HG02852 (cell line): ENCODE results near the gene TRMT1.

Source experiments
- ATAC-seq: cut with Tn5 transposase; IDR thresholded peaks from one replicate; pipeline ENCODE4 v1.9.1; 2021; ENCODE audit warnings: mild to moderate bottlenecking, moderate library complexity; ENCODE audit not compliant: unreplicated experiment

TRMT1 gene

GRCh38 chr19:13103581-13104359 lies 12.8 kb downstream of the TRMT1 start:
- no peak for ATAC-seq

DNA sequence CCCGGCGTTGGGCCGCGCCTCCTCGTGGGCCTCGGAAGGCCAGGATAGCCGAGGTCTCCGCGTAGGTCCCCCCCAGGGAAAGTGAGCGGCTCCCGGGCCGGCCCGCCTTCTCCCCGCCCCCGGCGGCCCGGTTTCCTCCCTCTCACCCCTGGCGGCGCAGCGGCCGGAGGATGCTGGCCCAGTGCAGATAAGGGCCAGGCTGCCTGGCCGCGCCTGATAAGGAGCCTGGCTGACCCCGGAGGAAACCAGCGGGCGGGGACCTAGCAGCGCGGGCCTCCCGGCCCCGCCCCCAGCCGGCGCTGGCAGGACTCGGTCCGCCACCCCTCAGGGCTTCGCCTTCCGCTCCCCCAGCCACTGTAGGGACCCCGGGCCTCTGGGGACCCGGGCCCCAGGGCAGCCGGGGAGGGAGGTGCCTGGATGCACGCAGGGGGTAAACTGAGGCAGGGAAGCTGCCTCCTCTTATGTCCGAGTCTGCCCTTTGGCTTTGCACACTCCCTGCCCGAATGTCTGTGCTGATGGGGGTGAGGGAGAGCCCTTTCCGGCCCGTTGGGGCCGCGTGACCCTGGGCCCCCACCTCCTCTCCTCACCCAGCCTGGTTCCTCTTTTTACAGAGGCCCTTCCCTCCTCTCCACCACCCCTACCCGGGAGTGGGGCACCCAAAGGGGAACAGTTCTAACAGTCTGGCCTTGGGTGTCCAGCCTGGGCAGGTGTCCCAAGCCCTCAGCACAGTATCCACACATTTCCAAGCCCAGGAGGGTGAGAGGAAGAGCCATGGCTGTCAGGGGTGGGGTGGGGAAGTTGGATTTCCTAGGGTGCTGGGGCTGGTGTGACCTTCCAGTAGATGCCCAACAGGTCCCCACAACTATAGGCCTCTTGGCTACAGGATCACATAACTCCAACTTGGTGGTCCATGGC lies 13.6 kb downstream of the TRMT1 start, which contains the start of gene LYL1:
Gene LYL1, minus strand, starts transcription at position 193 of the 915 bp plus-strand sequence. CDS start 1,687 bp downstream, outside the sequence.
- ATAC-seq, result peak; percentile 34

DNA sequence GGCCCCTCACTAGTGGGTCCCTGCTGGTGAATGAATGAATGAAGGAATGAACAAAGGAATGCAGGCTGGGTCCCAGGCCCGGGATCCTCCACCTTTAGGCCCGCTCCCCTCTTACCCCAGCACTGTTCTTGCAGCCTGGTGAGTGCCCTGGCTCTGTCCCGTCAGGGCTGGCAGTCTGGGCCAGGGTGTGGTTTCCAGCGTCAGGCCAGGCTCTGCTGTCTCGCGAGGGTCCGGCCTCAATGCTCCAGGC lies 14.2 kb downstream of the TRMT1 start:
- no peak for ATAC-seq

- ATAC-seq, result no peak
Measured at GRCh38 chr19:13101590-13102415, 14.7 kb downstream of the TRMT1 start.

DNA sequence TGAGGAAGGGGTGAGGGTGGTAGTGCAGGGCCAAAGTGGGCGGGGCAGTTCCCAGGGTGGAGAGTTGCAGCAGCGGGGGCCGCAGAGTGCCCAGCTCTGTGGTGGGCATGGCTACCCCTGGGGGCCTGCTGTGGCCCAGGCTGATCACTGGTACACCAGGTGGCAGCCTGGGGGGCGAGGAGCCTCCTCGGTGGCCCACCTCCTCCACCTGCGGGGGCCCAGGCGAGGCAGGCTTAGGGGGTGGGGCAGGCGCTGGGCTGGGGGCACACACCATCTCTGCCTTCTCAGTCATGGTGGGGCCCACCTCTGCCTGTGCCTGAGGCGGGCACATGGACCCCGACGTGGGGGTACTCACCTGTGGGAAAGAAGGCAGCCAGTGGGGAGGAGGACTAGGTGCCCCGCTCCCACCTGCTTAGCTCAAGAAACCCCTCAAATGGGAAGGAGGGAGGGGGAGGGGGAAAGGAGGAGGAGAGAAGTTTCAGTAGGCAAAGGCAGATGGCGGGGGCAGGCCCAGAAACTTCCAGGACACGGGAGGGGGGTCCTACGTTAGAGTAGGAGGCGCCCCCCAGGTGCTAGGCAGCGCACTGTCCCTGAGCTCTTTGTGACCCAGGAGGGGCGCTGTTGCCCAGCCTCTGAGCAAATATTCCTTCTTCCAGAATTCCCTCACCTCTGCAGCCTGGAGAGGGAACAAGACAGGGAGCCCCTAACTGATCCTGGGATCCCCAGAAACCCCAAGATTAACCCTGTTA lies 15.5 kb downstream of the TRMT1 start:
- ATAC-seq, result no peak

DNA sequence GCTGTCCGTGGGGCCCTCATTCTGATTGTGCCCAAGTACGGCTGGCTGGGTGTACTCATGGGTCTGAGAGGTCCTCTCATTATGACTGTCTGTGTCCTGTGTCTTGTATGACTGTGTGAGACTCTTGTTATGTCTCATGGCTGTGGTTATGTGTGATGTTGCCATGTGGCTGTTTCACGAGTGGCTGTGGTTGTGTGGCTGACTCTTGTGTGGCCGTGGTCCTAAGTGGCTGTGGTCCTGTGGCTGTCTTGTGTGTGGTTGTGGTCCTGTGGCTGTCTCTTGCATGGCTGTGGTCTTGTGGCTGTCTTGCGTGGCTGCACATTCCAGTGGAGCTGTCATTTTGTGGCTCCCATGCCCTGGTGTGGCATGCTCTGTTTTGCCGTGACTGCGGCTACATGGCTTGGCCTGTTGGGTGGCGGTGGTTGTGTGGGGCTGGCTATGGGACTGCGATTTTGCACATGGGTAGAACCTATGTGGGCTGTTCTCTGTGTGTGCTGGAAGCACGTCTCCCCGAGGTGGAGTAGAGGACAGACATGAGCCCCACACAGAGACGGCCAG lies 16.4 kb downstream of the TRMT1 start:
- ATAC-seq, result no peak

DNA sequence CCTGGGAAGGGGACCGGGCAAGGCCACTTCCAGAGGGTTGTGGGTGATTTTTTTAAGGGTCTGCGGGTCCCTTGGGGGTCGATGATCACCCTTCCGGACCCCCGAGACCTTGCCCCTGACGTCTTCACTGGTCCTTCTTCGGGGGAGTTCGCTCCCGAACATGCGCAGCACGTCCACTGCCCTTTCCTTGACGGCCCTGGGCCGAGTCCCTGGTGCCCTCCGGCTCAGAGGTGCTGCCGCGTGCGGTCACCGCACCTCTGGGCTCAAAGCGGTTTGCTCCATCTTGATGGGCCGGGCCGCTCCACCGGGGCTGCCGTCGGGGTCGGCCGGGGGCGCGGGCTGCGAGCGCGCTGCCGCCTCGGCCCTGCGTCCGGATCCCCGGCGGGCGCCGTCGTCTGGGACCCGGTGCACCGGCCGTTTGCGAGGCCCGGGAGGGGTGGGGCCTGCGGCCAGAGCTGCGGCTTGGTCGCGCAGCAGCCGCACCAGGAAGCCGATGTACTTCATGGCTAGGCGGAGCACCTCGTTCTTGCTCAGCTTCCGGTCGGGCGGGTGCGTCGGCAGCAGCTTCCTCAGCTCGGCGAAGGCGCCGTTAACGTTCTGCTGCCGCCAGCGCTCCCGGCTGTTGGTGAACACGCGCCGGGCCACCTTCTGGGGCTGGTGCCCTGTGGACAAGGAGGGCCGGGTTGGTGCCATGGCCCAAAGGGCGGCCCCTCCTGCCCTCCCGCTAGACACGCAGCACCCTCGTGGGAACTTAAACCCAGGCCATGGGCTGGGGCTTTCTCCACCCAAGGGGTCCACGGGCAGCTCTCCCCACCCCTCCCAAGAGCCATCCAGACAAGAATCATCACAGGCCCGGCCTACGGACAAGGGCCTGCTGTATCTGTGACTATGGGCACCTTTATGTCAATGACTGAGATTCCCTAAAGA lies 17.2 kb downstream of the TRMT1 start:
- ATAC-seq, result no peak

DNA sequence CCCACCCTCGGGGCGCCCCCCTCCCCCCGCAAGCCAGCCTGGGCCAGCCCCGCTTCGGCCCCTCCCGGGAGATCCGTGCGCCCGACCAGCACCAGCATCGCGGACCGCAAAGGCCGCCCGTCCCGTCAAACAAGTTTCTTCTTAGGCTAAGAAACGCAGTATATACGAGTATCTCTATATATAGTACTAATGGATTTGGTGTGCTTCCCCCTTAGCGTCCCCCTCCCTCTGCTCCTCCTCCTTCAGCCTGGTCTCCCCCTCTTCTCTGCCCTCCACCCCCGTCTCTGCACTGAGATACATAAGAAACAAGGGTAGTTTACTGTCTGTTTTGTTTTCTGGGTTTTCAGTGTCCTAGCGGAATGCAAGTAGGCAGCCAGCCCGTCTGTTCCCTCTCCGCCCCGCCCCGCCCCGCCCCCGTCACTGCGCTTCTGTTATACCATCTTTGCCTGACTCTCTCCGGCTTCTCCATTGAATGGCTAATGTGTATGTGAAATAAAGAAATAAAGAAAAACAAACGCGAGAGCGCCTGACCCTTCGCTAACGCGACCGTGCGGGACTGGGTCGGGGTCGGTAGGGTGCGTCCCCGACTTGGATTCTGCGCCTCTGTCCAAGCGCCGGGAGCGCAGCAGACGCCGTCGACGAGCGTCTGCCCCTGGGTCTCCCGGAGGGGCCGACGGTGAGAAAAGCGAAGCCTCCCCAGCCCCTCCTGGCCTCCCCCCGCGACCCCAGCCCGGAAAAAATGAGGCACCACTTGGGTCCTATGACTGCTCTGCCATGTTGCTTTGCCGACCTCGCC lies 18.1 kb downstream of the TRMT1 start:
- no peak for ATAC-seq

- no peak for ATAC-seq
Measured at GRCh38 chr19:13097463-13098258, 18.9 kb downstream of the TRMT1 start.

DNA sequence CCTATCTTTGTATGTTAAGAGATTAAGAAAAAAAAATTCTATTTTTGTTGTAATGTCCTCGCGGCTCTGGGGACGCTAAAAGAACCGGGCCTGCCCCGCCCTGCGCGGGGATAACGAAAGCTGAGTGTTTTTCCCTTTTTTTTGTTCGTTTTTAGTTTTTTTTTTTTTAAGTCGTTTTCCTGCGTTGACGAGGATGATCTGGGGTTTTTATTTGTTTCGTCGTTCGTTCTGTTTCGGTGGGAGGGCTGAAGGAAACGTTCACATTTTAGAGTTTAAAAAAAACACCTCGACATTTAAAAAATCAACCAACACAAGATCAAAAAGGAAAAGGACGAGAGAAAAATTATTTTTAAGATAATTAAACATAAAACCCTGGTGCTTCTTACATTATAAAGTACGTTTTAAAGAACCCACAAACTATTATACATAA lies 19.5 kb downstream of the TRMT1 start:
- ATAC-seq, result no peak

- no peak for ATAC-seq
Measured at GRCh38 chr19:13095934-13096927, 20.3 kb downstream of the TRMT1 start.

- no peak for ATAC-seq
Measured at GRCh38 chr19:13095393-13095784, 21.2 kb downstream of the TRMT1 start.

GRCh38 chr19:13094771-13095392 lies 21.7 kb downstream of the TRMT1 start:
- no peak for ATAC-seq

- ATAC-seq, result no peak
Measured at GRCh38 chr19:13094106-13094504, 22.4 kb downstream of the TRMT1 start.

DNA sequence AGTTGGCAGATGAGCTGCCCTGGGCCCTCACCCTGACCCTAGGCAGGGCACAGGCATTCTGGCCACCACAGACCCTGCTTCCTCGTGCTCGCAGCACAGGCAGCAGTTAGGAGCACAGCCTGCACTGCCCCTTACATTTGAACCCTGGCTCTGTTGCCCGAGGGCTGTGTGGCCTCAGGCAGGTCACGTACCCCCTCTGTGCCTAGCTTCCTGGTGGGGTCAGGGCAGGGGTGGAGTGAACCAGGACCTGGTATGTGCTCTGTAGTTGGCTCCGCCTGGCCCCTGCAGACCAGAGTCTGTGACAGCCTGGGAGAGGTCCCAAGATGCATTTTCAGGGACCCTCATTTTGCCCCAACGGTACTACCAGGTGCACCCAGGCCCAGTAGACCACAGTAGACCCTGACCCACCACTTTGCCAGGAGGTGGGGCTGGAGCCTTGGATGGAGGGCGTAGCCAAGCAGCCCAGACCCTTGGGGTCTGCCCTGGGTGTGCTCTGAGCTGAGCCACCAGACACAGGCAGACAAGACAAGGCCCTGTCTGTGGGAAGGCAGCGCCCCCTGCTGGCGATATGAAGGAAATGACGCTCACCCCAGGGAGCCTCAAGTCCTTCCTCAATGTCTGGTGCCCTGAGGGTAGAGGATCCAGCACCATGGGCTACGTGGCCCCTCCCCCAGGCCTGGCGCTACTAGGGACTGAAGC lies 23.0 kb downstream of the TRMT1 start:
- ATAC-seq, result no peak
